ENCODE measurements around the gene TMEM41A. TPM values are rescaled to one million over a fixed set of nuclear protein-coding genes. Genes with fewer than 3 reads are reported as not detected.

Gene TMEM41A
- total and polyA plus RNA-seq, 12 donors: 8.7 to 12.7 (median 10.7) TPM

DNA sequence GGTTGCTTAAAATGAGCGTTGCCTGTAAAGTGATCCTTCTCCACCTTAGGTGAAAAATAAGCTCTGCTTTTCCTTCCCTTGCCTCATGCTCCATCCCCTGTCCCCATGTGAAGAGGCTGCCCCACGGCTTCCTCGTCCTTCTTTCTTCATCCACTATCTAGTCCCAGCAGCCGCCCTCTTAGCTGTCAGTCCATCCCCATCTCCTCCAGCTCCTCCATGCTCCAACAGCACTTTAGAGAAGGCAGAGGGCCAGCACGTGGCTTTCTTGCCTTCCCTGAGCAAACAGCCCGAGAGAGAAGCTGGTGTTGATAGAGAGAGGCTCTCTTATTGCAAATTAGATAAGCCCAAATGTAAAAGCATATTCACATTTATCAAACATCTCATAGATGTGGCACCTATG lies 9.0 kb upstream of the TMEM41A start:
- DNase-seq (no peak), ATAC-seq (no peak)
- 51 to 59% methylated on average over 6 of the region's 6 CpGs for WGBS, 2 donors
- H3K9me3 ChIP-seq: no peaks in the 10 kb centered on the region
- no peak overlapping the region for H3K4me3 ChIP-seq
- intact Hi-C loops (cut with DNase I): loop anchor here in 1 of 10 donors (10.0 kb wide), 1 partner anchor 47 kb away; the partner anchor contains the start of gene LIPH
- H3K27me3 ChIP-seq: no peaks in the 10 kb centered on the region
- peak overlapping the region in 1 of 10 donors; percentile 33 for H3K27ac ChIP-seq
- peaks cover 0 to 9% (median 0%) of the 10 kb centered on the region in 9 donors for H3K4me1 ChIP-seq
- H3K36me3 ChIP-seq: no peaks in the 10 kb centered on the region
- TF ChIP-seq, protein P1, sequence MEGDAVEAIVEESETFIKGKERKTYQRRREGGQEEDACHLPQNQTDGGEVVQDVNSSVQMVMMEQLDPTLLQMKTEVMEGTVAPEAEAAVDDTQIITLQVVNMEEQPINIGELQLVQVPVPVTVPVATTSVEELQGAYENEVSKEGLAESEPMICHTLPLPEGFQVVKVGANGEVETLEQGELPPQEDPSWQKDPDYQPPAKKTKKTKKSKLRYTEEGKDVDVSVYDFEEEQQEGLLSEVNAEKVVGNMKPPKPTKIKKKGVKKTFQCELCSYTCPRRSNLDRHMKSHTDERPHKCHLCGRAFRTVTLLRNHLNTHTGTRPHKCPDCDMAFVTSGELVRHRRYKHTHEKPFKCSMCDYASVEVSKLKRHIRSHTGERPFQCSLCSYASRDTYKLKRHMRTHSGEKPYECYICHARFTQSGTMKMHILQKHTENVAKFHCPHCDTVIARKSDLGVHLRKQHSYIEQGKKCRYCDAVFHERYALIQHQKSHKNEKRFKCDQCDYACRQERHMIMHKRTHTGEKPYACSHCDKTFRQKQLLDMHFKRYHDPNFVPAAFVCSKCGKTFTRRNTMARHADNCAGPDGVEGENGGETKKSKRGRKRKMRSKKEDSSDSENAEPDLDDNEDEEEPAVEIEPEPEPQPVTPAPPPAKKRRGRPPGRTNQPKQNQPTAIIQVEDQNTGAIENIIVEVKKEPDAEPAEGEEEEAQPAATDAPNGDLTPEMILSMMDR (IDR thresholded peaks at IDR 0.05): no peak

DNA sequence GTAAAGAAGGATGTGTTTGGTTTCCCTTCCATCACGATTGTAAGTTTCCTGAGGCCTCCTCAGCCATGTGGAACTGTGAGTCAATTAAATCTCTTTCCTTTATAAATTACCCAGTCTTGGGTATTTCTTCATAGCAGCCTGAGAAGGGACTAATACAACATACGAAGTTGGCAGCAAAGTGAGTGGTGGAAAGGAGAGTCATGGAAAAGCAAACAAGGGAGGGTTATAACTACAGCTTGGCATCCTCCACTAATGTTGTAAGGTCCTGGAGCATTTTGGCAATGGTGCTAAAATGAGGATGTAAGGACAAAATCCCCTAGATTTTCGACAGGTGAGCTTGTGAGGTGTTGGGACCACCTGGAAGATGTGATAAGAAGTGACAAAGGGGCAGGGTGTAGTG lies 5.8 kb upstream of the TMEM41A start:
- no peaks in the 10 kb centered on the region for H3K36me3 ChIP-seq
- no peaks in the 10 kb centered on the region for H3K27me3 ChIP-seq
- intact Hi-C loops (cut with DNase I): loop anchor here in 2 of 10 donors (5.0 to 10.0 kb wide), 2 partner anchors 50 to 53 kb away; partner anchors contain the start of gene LIPH (in 1 of the 2)
- ATAC-seq (no peak), DNase-seq (no peak)
- H3K9me3 ChIP-seq: no peaks in the 10 kb centered on the region
- WGBS, 2 donors: 67 to 70% methylated on average over 3 of the region's 3 CpGs
- H3K4me1 ChIP-seq: peaks cover 0 to 14% (median 0%) of the 10 kb centered on the region in 9 donors
- TF ChIP-seq, protein P1 (IDR thresholded peaks at IDR 0.05): no peak
- H3K27ac ChIP-seq: no peak overlapping the region
- H3K4me3 ChIP-seq: no peak overlapping the region

DNA sequence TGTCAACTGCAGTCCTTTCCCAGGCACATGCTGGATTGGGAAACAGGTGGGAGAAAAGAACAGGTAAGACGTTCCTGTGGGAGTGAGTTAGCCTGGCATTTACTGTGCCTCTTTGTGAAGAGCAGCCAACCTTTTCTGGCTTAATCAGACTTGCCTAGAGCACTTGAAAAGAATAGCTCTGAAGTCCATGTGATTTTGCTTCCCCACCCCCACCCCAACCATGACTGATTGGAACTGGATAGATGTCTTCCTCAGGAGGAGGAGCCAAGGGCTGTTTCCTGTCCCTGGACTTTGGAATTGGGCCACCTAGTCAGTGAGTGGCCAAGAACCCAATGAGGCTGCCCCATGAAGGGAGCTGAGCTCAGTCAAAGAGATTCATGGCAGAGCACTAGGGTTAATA lies 4.7 kb upstream of the TMEM41A start:
- TF ChIP-seq, protein P1 (IDR thresholded peaks at IDR 0.05): no peak
- ATAC-seq: no peak
- Histone ChIP-seq H3K4me3 (no peak overlapping the region), H3K27me3 (no peaks in the 10 kb centered on the region), H3K4me1 (peaks cover 0 to 20% (median 7%) of the 10 kb centered on the region in 9 donors), H3K27ac (peak overlapping the region in 7 of 10 donors; percentile 55 to 82 (median 63)), H3K36me3 (no peaks in the 10 kb centered on the region), H3K9me3 (no peaks in the 10 kb centered on the region)
- intact Hi-C loops (cut with DNase I): loop anchor here in 2 of 10 donors (5.0 to 10.0 kb wide), 2 partner anchors 51 to 54 kb away; partner anchors contain the start of gene LIPH (in 1 of the 2)
- WGBS, 2 donors: 41 to 54% methylated on average over 1 of the region's 1 CpG
- no peak for DNase-seq

DNA sequence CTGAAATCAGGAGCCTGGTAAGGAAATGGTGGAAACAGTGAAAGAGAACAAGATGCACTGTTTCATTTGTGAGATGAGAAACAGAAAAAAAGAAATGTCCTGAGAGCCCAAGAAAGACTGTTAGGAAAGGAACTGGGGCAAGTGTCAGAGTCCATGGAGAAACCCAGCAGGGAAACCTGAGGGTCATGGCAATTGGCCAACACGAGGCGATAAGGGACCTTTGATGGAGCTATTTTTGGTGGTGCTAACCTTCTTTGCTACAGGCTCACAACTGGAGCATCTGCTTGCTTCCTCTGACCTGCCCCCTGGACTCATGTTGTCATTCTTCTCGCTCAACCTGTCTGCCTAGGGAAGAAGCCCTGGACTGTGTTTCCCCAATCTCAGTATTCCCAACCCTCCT lies 4.2 kb upstream of the TMEM41A start:
- Histone ChIP-seq H3K27me3 (no peaks in the 10 kb centered on the region), H3K36me3 (no peaks in the 10 kb centered on the region), H3K4me1 (peaks cover 0 to 21% (median 8%) of the 10 kb centered on the region in 9 donors), H3K9me3 (no peaks in the 10 kb centered on the region), H3K4me3 (no peak overlapping the region), H3K27ac (peak overlapping the region in 9 of 10 donors; percentile 7 to 82 (median 62))
- intact Hi-C loops (cut with DNase I): loop anchor here in 2 of 10 donors (5.0 to 10.0 kb wide), 2 partner anchors 52 to 54 kb away; partner anchors contain the start of gene LIPH (in 1 of the 2)
- WGBS, 2 donors: 26 to 47% methylated on average over 3 of the region's 3 CpGs
- TF ChIP-seq, protein P1 (IDR thresholded peaks at IDR 0.05): no peak
- ATAC-seq (peak in 3 of 8 donors; percentile 16 to 28 (median 27)), DNase-seq (peak; percentile 27 to 51)
